RPMI8226 (cell line): ENCODE results near the gene IRF2BPL.

Experiments used
- DNase-seq: peaks from one replicate; pipeline ENCODE4 v3.0.0-alpha.2; 2015

IRF2BPL gene

GRCh38 chr14:76984787-76985375, 43.6 kb downstream of the IRF2BPL start:
- no peak for DNase-seq

GRCh38 chr14:76984297-76984696, 44.2 kb downstream of the IRF2BPL start:
- no peak for DNase-seq

DNA sequence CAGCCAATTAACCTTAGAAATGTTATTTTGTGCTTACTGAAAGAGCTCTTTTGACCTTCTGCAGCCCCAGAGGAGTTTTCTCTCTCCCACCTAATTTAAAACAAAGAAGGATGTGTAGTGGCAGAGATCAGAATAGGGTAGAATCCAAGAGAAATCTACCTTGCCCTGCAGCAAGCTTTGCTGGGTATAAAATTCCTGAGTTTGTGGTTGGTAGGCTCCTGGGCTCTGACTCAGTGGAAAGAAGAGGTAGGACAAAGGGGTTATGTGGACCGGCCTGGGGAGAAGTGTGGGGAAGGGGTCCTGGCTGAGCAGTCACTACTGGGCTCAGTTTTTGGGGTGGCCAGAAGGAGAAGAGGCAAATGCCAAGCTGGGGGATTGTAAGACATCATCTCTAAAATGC, 46.8 kb downstream of the IRF2BPL start:
- DNase-seq, result no peak

- no peak for DNase-seq
These were observed 50.5 kb downstream of the IRF2BPL start for GRCh38 chr14:76977793-76978720.

DNA sequence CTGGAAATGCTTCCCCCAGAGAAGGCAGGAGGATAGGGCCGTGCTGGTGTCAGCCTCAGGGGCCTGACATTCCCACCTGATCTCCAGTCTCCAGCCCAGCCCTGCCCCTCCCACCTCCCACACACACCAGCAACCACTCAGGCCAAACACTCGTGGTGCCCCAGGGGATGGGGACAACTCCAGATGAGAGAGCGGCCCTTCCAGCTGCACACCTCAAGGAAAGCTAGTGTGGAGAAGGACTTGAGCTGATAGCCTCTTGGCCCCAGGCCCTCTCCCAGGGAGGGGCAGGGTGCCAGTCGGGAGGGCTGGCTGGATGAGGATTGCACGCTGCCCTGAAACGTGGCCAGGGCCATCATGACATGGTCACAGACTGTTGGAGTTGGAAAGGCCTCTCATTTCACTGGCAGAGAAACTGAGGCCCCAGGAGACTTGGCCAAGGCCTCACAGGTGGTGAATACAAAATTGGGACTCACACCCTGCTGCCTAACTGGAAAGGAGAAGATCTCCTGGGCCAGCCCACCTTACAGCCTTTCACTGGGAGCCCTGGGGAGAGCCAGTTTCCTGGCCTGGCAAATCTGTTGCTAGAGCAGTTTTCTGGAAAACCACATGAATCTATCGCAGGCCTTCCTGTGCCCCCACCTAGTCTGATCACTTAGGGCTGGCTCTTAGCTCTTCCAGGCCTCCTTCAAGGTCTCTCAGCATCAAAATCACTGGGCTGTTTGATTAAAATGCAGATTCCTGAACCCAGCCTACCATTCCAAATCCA, 52.1 kb downstream of the IRF2BPL start:
- DNase-seq, result no peak

DNA sequence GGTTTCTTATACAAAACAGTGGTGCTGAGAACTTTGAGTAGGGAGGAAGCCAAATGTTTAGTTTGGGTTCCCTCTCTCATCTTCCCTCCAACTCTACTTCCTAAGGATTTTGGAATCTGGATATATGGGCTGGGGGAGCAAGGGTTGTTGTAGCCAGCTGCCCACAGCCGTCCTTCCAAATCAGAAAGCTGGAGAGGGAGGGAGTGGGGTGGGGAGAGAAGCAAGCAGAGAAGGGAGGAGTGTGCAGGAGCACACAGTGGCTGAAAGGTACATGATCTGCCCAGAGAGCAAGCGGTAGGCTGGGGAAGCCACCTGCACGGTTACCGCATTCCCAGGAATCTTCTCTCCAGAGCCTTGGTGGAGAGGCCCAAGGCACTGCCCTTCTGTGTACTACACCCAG, 52.7 kb downstream of the IRF2BPL start:
- no peak for DNase-seq

- DNase-seq, result no peak
These were observed 53.5 kb downstream of the IRF2BPL start for GRCh38 chr14:76975051-76975450.
